ENCODE results near the gene LMNA.
"Not testable (repeated sequence)": the region's sequence is repeated elsewhere in the genome, so short reads cannot be mapped to it uniquely, and the experiment has no call there.

Gene LMNA

GRCh38 chr1:156104861-156105832, 9.4 kb upstream of the LMNA start:
- DNase-seq (ENCODE audit: low spot score) = no peak

- no peak for DNase-seq (ENCODE audit: low spot score)
Measured at GRCh38 chr1:156106624-156107488, 7.7 kb upstream of the LMNA start.

- DNase-seq (ENCODE audit: low spot score) = no peak
Measured at GRCh38 chr1:156108057-156108456, 6.5 kb upstream of the LMNA start.

- no peak for DNase-seq (ENCODE audit: low spot score)
Measured at GRCh38 chr1:156108664-156109241, 5.8 kb upstream of the LMNA start.

GRCh38 chr1:156110252-156110651, 4.3 kb upstream of the LMNA start:
- no peak for DNase-seq (ENCODE audit: low spot score)

GRCh38 chr1:156111355-156111962, 3.1 kb upstream of the LMNA start:
- no peak for DNase-seq (ENCODE audit: low spot score)

- no peak for DNase-seq (ENCODE audit: low spot score)
Measured at GRCh38 chr1:156112276-156113137, 2.0 kb upstream of the LMNA start.

- no peak for DNase-seq (ENCODE audit: low spot score)
Measured at GRCh38 chr1:156113282-156113950, 1.1 kb upstream of the LMNA start.

- no peak for DNase-seq (ENCODE audit: low spot score)
Measured at GRCh38 chr1:156114919-156115513, 505 bp downstream of the LMNA start.

GRCh38 chr1:156115514-156116374, 1.2 kb downstream of the LMNA start:
- peak; percentile 79 for DNase-seq (ENCODE audit: low spot score)

- not testable (repeated sequence) for DNase-seq (ENCODE audit: low spot score)
Measured at GRCh38 chr1:156116731-156117130, 2.2 kb downstream of the LMNA start.

GRCh38 chr1:156117414-156118176, 3.1 kb downstream of the LMNA start:
- no peak for DNase-seq (ENCODE audit: low spot score)

GRCh38 chr1:156118177-156118868, 3.8 kb downstream of the LMNA start:
- DNase-seq (ENCODE audit: low spot score) = no peak

- no peak for DNase-seq (ENCODE audit: low spot score)
Measured at GRCh38 chr1:156119503-156120209, 5.1 kb downstream of the LMNA start.

- DNase-seq (ENCODE audit: low spot score) = no peak
Measured at GRCh38 chr1:156120318-156120717, 5.8 kb downstream of the LMNA start.

- not testable (repeated sequence) for DNase-seq (ENCODE audit: low spot score)
Measured at GRCh38 chr1:156121005-156121404, 6.5 kb downstream of the LMNA start.

- no peak for DNase-seq (ENCODE audit: low spot score)
Measured at GRCh38 chr1:156121457-156121856, 6.9 kb downstream of the LMNA start.
